GM12878 (cell line): ENCODE data around the gene RET. TPM values are rescaled to one million over a fixed set of nuclear protein-coding genes. Genes with fewer than 3 reads are reported as not detected.

Experiments
- ATAC-seq: fragments of 200-7000 bp; cut with Tn5 transposase; 3 replicates; pipeline ENCODE4 v1.9.1; 2020; ENCODE audit warnings: mild to moderate bottlenecking, moderate library complexity
- BruUV-seq: library from RNA; stranded (reverse); fragments of 400-500 nt; replicated peaks from 2 replicates; lab custom pipeline; 2021; lab: Mats Ljungman, UMichigan
- CTCF ChIA-PET: fragments of 300-600 bp; sonication (Branson Sonifier 250); formaldehyde crosslinking; extraction: SDS; loops from one replicate; lab custom pipeline; 2021; ENCODE audit warnings: inconsistent platforms; lab: Yijun Ruan, JAX
- POLR2A ChIA-PET: fragments of 350-600 bp; formaldehyde crosslinking; extraction: SDS; loops from one replicate; lab custom pipeline; 2021; ENCODE audit warnings: inconsistent platforms; lab: Charles Lee
- RAD21 ChIA-PET: fragments of 300-600 bp; sonication (Branson Sonifier 250); formaldehyde crosslinking; loops from one replicate; lab custom pipeline; 2023; ENCODE audit warnings: antibody characterized with exemption; ENCODE audit not compliant: unreplicated experiment; lab: Charles Lee
- SMC1A ChIA-PET: fragments of 300-600 bp; sonication (Branson Sonifier 250); formaldehyde crosslinking; loops from one replicate; lab custom pipeline; 2023; ENCODE audit not compliant: unreplicated experiment, uncharacterized antibody; lab: Charles Lee
- DNase-seq: peaks from one replicate; pipeline ENCODE4 v3.0.0-alpha.2; 2011; ENCODE audit warnings: low read depth, low spot score
- FAIRE-seq: peaks from 3 replicates; lab custom pipeline; 2011; peaks lifted over from hg19 to GRCh38; lab: Jason Lieb, UNC
- H2AFZ ChIP-seq: 2 replicates; pipeline ENCODE4 v1.6.0; 2011; ENCODE audit warnings: low read depth, low read length, control low read depth; ENCODE audit not compliant: control insufficient read depth
- H3K27ac ChIP-seq: 2 replicates; pipeline ENCODE4 v1.5.1; 2011; ENCODE audit warnings: control low read depth; ENCODE audit not compliant: control insufficient read depth, insufficient read depth
- H3K27me3 ChIP-seq, 2 experiments: replicated peaks in 1 of 2; 2 replicates each; pipeline versions ENCODE4 v1.6.0 to v1.6.1; 2011; ENCODE audit warnings: low read length in 1 of 2; ENCODE audit not compliant: control insufficient read depth in 2 of 2, insufficient read depth in 2 of 2
- H3K36me3 ChIP-seq, 2 experiments: 2 replicates each; pipeline ENCODE4 v1.5.1; 2011; ENCODE audit warnings: low read length in 1 of 2; ENCODE audit not compliant: control insufficient read depth in 2 of 2, insufficient read depth in 2 of 2
- H3K4me1 ChIP-seq: 2 replicates; pipeline ENCODE4 v1.6.1; 2011; ENCODE audit warnings: mild to moderate bottlenecking, low read length, moderate library complexity, mixed read lengths; ENCODE audit not compliant: control insufficient read depth, insufficient read depth
- H3K4me2 ChIP-seq: 2 replicates; pipeline ENCODE4 v1.6.0; 2011; ENCODE audit warnings: control low read depth; ENCODE audit not compliant: control insufficient read depth, insufficient read depth
- H3K4me3 ChIP-seq: fragments of 200-600 bp; sonication (generic); 2 replicates; pipeline ENCODE4 v1.5.1; 2016
- H3K79me2 ChIP-seq: 2 replicates; pipeline ENCODE4 v1.6.0; 2011; ENCODE audit warnings: low read length; ENCODE audit not compliant: control insufficient read depth, insufficient read depth
- H3K9ac ChIP-seq: 2 replicates; pipeline ENCODE4 v1.8.0; 2011; ENCODE audit warnings: low read length, control low read depth, mixed read lengths; ENCODE audit not compliant: control insufficient read depth, insufficient read depth
- H3K9me3 ChIP-seq: replicated peaks from 3 replicates; pipeline ENCODE4 v1.5.1; 2011; ENCODE audit warnings: mild to moderate bottlenecking, low read length; ENCODE audit not compliant: control insufficient read depth, insufficient read depth
- H4K20me1 ChIP-seq: 2 replicates; pipeline ENCODE4 v1.6.0; 2011; ENCODE audit not compliant: control insufficient read depth, insufficient read depth
- ATF2 ChIP-seq: IDR thresholded peaks from 2 replicates; pipeline ENCODE4 v1.6.1; 2012; ENCODE audit warnings: low read length, inconsistent platforms
- BRCA1 ChIP-seq: IDR thresholded peaks from 2 replicates; pipeline ENCODE4 v1.6.1; 2011; ENCODE audit warnings: low read depth, low read length, improper control_type of control experiment
- E2F4 ChIP-seq: IDR thresholded peaks from 2 replicates; pipeline ENCODE4 v1.6.1; 2012; ENCODE audit warnings: low read depth, low read length, improper control_type of control experiment
- EED ChIP-seq: sonication (generic); IDR thresholded peaks from 2 replicates; pipeline ENCODE4 v1.6.1; 2016; ENCODE audit warnings: antibody characterized with exemption, low read depth
- ELK1 ChIP-seq: IDR thresholded peaks from 2 replicates; pipeline ENCODE4 v1.6.1; 2012; ENCODE audit warnings: low read depth, low read length, improper control_type of control experiment
- HCFC1 ChIP-seq: fragments of 150-350 bp; IDR thresholded peaks from 2 replicates; pipeline ENCODE4 v1.6.1; 2014; ENCODE audit warnings: low read length
- IRF3 ChIP-seq: fragments of 450-650 bp; IDR thresholded peaks from 2 replicates; pipeline ENCODE4 v1.6.1; 2014; ENCODE audit warnings: mild to moderate bottlenecking
- KLF5 ChIP-seq: fragments of 450-650 bp; IDR thresholded peaks from 2 replicates; pipeline ENCODE4 v1.6.1; 2014; ENCODE audit warnings: mild to moderate bottlenecking; ENCODE audit not compliant: partially characterized antibody
- MEF2B ChIP-seq: fragments of 450-650 bp; IDR thresholded peaks from 2 replicates; pipeline ENCODE4 v1.6.1; 2018; ENCODE audit warnings: mild to moderate bottlenecking, moderate library complexity; ENCODE audit not compliant: partially characterized antibody, poor library complexity, severe bottlenecking
- PKNOX1 ChIP-seq: fragments of 450-650 bp; IDR thresholded peaks from 2 replicates; pipeline ENCODE4 v1.6.1; 2016; ENCODE audit warnings: mild to moderate bottlenecking
- STAT3 ChIP-seq: IDR thresholded peaks from 2 replicates; pipeline ENCODE4 v1.6.1; 2011; ENCODE audit warnings: low read depth, low read length, improper control_type of control experiment
- YBX1 ChIP-seq: fragments of 450-650 bp; IDR thresholded peaks from 2 replicates; pipeline ENCODE4 v1.6.1; 2016; ENCODE audit warnings: antibody characterized with exemption
- ZBTB11 ChIP-seq: fragments of 450-650 bp; formaldehyde crosslinking; IDR thresholded peaks from 2 replicates; pipeline ENCODE4 v1.5.0; 2022; ENCODE audit warnings: mild to moderate bottlenecking, missing genetic modification characterization
- ZNF622 ChIP-seq: fragments of 450-650 bp; IDR thresholded peaks from 2 replicates; pipeline ENCODE4 v1.6.1; 2017; ENCODE audit warnings: mild to moderate bottlenecking, inconsistent platforms
- WGBS: methylation state at CpG from one replicate; pipeline ENCODE4 v1.1.6; 2016; ENCODE audit warnings: low lambda C conversion rate; ENCODE audit not compliant: insufficient replicate concordance, insufficient coverage; ENCODE audit errors: missing lambda C conversion rate; 5-methylcytosine and 5-hydroxymethylcytosine counted together
- in situ Hi-C: fragments of 300-500 bp; cut with MboI; formaldehyde crosslinking; loops from 9 replicates; pipeline ENCODE4 v1.14.3; 2018; ENCODE audit warnings: mixed read lengths
- intact Hi-C: fragments of 100-400 bp; cut with micrococcal nuclease; formaldehyde crosslinking; loops from one replicate; pipeline ENCODE4 v1.14.2; 2022; ENCODE audit not compliant: unreplicated experiment
- polyA plus RNA-seq, 11 experiments: library from polyadenylated mRNA; depleted of rRNA in 4 of 11; unstranded in 6 of 11; stranded (reverse) in 5 of 11; fragments of >200 nt; fragmentation: Nextera tagmentation in 4 of 11; fragmentation: Illumina TruSeq in 1 of 11; extraction: Ambion mirVana in 4 of 11; extraction: Trizol in 1 of 11; gene quantifications; 1 replicate in 1 of 11; 2 replicates in 10 of 11; pipeline versions ENCODE4 v1.2.1 to v1.2.3, GENCODE V29; 2011 to 2016; ENCODE audit warnings: inconsistent platforms in 2 of 11, missing spikeins in 2 of 11, low read depth in 1 of 11
- total RNA-seq, 4 experiments: library from RNA; depleted of rRNA in 3 of 4; stranded (reverse); fragments of >200 nt in 3 of 4; fragmentation: Illumina TruSeq in 1 of 4; extraction: Trizol in 1 of 4; gene quantifications; 2 replicates each; pipeline versions ENCODE4 v1.2.1 to v1.2.3, GENCODE V29; 2013 to 2021

Gene RET
- total and polyA plus RNA-seq, 10 of the 15 experiments (the other 5 are each of a cell fraction or from before 2014, with no cell fraction given) = not detected

GRCh38 chr10:43099928-43100327 is 23.1 kb downstream of the RET start:
- H3K4me3 ChIP-seq = no peak overlapping the region
- peaks cover 2 to 5% of the 10 kb centered on the region in 2 experiments; a peak in 3 of 4 replicates for H3K27me3 ChIP-seq
- ChIA-PET SMC1A (no interaction called here), POLR2A (no interaction called here), CTCF (no interaction called here), RAD21 (no interaction called here)
- intact Hi-C loops = loop anchor here (10.0 kb wide), 1 partner anchor 305 kb away; no protein-coding TSS in a partner anchor
- BruUV-seq = no TSS peak
- H3K9ac ChIP-seq = no peak overlapping the region
- DNase-seq (no peak), FAIRE-seq (no peak), ATAC-seq (no peak)
- H2AFZ ChIP-seq = no peak overlapping the region
- no peaks in the 10 kb centered on the region for H3K36me3 ChIP-seq
- in situ Hi-C loops = loop anchor here (25.0 kb wide), 2 partner anchors 88 to 913 kb away; no protein-coding TSS in a partner anchor
- H3K9me3 ChIP-seq = no peaks in the 10 kb centered on the region
- H3K4me1 ChIP-seq = peaks cover under 1% of the 10 kb centered on the region
- no peaks in the 10 kb centered on the region for H3K79me2 ChIP-seq
- no peak overlapping the region for H3K4me2 ChIP-seq
- 53% methylated on average over 4 of the region's 4 CpGs for WGBS
- no peaks in the 10 kb centered on the region for H4K20me1 ChIP-seq
- no peak overlapping the region for H3K27ac ChIP-seq
- TF ChIP-seq ATF2 (no peak), E2F4 (no peak), IRF3 (no peak), PKNOX1 (no peak), ZNF622 (no peak), STAT3 (no peak), BRCA1 (no peak), YBX1 (no peak), ELK1 (no peak), EED (no peak), HCFC1 (no peak), MEF2B (no peak), ZBTB11 (no peak), KLF5 (no peak)
